GM12872 (cell line): Measurements from ENCODE around the gene MET.

Experiments used
- TF ChIP-seq, protein P1 (sequence below): IDR thresholded peaks from 3 replicates; pipeline ENCODE4 v1.5.1; 2011; ENCODE audit warnings: low read depth, mild to moderate bottlenecking, low read length, moderate library complexity; ENCODE audit not compliant: insufficient read depth

The MET gene

DNA sequence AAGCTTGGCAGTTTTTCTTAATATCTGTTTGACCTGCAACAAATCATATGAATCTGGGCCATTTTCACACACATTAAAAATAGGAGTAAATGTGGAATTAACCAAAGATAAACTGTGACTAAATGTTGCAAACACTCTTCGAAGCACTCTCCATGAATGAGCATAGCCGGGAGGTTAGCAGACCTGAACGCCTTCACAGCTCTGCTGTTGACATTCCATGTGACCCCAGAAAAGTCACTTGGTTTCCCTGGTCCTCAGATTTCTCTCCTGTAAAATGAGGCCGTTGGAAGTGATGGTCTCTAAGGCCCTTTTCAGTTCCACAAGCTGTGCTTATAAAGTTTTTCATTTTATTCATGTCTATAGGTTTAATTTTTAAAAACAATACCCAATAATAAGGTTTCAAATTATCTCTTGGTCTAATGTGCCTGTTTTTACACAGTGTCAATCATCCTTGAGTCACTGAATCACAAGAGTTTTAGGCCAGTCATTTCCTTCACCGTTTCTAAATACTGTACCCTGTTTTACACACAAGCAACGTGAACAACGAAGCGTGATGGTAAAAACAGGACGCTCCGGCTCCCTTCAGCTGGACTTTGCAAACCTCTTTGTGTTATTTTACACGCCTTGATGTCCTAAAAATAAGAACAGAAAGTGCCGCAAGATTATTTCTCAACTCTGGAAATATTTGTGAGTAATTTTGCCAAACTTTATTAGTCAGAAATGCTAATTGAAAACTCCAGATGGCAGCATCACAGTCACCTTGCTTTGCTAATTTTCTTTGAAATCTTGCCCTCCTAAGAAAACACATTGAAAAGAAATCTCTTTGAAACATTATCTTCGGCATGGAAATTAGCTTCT lies 38.6 kb upstream of the MET start:
- TF ChIP-seq, protein P1, sequence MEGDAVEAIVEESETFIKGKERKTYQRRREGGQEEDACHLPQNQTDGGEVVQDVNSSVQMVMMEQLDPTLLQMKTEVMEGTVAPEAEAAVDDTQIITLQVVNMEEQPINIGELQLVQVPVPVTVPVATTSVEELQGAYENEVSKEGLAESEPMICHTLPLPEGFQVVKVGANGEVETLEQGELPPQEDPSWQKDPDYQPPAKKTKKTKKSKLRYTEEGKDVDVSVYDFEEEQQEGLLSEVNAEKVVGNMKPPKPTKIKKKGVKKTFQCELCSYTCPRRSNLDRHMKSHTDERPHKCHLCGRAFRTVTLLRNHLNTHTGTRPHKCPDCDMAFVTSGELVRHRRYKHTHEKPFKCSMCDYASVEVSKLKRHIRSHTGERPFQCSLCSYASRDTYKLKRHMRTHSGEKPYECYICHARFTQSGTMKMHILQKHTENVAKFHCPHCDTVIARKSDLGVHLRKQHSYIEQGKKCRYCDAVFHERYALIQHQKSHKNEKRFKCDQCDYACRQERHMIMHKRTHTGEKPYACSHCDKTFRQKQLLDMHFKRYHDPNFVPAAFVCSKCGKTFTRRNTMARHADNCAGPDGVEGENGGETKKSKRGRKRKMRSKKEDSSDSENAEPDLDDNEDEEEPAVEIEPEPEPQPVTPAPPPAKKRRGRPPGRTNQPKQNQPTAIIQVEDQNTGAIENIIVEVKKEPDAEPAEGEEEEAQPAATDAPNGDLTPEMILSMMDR, result no peak

DNA sequence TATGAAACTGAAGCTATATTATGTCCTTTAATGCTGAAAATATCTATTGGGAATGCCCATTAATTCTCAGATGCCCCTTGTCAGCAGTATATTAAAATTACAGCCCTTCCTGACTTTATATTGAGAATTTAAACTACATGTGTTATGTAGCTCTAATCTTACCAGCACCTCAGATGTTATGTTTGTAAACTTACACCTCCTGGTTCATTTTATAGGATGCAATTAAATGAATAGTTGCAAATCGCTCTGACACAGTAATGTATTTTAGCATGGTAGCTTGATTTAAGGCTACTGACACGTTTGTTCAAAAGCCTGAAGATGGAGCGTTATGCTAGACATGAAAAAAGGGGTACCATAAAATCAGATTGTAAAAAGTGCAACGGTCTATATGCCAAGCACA lies 35.0 kb upstream of the MET start:
- TF ChIP-seq, protein P1, result no peak

DNA sequence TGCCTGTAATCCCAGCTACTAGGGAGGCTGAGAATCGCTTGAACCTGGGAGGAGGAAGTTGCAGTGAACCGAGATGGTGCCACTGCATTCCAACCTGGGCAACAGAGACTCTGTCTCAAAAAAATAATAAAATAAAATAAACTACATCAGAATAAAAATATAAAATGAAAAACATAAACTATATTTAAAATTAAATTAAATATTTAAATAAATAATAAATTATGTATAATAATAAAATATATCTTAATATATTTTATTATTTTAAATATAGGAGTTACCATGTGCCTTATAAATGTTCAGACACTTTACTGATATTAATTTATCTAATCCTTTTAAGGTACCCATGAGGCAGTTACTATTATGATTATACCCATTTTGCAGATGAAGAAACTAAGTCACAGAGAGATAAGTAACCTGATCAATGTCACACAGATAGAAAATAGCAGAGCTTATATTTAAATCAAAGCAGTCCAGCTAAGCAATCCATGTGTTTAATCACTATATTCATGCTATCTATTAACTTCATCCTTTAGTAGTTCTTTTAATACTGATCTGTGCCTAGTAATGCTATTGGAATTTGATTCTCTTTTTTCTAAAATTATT lies 30.3 kb upstream of the MET start:
- TF ChIP-seq, protein P1, result no peak

DNA sequence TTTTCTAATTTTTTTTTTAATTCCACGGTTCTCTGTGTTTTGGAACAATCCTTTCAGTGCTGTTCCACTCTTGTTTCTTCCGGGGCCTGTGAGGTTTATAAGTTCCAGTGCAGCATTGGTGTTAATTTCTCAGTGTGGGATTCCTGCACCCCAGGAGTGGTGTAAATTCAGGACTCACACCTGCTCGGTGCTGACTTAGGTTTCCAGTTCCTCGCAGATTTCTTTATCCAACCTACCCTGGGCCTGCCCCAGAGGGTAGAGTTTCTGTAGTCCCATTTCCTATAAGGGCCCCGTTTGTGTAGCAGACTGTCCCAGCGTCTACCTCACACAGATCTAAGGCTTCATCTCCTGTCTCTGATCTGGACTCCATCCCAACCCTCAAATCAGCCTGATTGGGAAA lies 27.4 kb upstream of the MET start:
- TF ChIP-seq, protein P1, result no peak

DNA sequence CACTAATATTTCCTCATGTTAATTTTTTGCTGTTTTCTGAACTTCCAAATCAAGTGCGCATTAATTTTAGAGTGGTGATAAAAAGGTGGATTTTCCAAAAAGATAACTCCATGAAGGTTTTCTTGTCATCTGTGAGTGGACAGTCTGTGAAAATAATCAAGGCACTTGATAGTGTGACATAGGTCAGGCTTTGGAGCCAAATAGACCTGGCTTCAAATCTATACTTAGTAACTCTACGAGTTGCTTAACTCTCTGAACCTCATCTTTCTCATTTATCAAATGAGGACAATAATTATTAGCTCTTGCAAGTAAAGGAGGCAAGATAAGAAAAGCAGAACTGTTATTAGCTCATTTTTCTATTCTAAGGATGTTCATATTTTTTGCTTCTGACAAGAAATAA lies 24.7 kb upstream of the MET start:
- TF ChIP-seq, protein P1, result no peak

DNA sequence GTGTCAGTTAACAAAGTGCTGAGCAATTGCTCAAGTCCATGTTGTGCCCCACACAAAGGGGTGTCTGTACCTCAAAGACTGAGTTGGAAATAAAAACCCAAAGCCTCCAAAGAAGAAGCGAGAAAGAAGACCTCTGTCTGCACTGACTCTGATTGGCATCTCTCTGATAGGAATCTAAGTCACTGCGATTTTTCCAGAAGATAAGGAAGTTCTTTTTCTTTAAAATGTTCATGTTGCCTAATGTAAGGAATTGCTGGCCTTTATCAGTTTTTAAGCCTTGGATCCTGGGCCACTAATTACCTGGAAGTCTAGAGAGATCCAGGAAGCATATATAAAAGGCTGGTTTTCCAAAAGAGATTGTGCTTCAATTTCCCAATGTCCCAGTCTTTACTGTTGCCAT lies 24.1 kb upstream of the MET start:
- TF ChIP-seq, protein P1, result no peak

DNA sequence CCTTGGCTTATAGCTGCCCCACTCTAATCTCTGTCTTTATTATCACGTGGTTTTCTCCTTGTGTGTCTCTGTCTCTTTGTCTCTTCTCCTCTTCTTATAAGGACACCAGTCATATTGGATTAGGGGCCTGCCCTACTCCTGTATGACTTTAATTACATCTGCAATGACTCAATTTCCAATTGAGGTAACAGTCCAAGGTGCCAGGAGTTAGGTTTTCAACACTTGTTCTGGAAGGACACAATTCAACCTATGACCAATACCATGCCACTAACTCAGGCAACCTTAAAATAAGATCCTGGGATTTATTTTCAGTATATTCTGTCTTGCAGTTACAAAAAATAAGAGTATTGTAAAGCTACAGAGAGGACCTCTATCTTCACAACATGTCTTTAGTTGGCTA lies 21.6 kb upstream of the MET start:
- TF ChIP-seq, protein P1, result no peak
